ENCODE results near the gene CDH19. TPM values are rescaled to one million over a fixed set of nuclear protein-coding genes. Genes with fewer than 3 reads are reported as not detected.

Gene CDH19
- total and polyA plus RNA-seq, 10 of the 15 experiments (the other 5 are each of a cell fraction or from before 2014, with no cell fraction given), result 0.01 TPM; not detected in 9

DNA sequence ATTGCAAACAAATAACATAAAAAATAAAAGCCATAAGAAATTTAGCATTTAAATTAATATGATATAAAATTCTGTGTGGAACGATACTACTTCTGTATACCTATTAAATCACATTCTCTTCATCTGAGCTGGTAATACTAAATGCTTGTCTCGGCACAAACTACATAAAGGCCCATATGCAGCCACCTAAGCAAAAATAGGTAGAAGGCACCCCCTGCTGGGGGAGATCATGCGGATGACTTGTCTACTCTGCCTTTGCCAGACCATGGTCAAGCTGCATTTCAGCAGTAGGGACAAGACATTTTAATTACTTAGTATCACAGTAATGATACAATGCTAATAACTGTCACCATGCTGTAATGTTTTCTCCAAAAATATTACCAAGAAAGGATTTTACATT is 108.0 kb downstream of the CDH19 start:
- intact Hi-C loops (cut with micrococcal nuclease; ENCODE audit: unreplicated experiment) (loop anchor here (2.0 to 5.0 kb wide), 3 partner anchors 371 to 769 kb away; no protein-coding TSS in a partner anchor), in situ Hi-C loops (cut with MboI) (no loop called here)
- Histone ChIP-seq H3K4me3 (no peak overlapping the region), H3K27ac (ENCODE audit: control insufficient read depth, insufficient read depth) (no peak overlapping the region), H3K27me3 (replicated peaks in 1 of 2; ENCODE audit: control insufficient read depth in 2 of 2, insufficient read depth in 2 of 2, low read length in 1 of 2) (no peaks in the 10 kb centered on the region), H3K4me1 (ENCODE audit: control insufficient read depth, insufficient read depth, low read length) (no peaks in the 10 kb centered on the region), H2AFZ (ENCODE audit: control insufficient read depth, low read depth, low read length) (no peak overlapping the region), H3K9ac (ENCODE audit: control insufficient read depth, insufficient read depth, low read length) (no peak overlapping the region), H4K20me1 (ENCODE audit: control insufficient read depth, insufficient read depth) (no peaks in the 10 kb centered on the region), H3K9me3 (replicated peaks; ENCODE audit: control insufficient read depth, insufficient read depth, low read length) (no peaks in the 10 kb centered on the region), H3K4me2 (ENCODE audit: control insufficient read depth, insufficient read depth) (no peak overlapping the region), H3K79me2 (ENCODE audit: control insufficient read depth, insufficient read depth, low read length) (no peaks in the 10 kb centered on the region), H3K36me3 (ENCODE audit: control insufficient read depth in 2 of 2, insufficient read depth in 2 of 2, low read length in 1 of 2) (no peaks in the 10 kb centered on the region)
- ChIA-PET RAD21 (ENCODE audit: unreplicated experiment) (interaction anchor here (1.1 kb wide), 1 partner anchor 20 kb away, joined by 3 read pairs; no protein-coding TSS in a partner anchor), CTCF (interaction anchor here (0.7 to 1.5 kb wide), 3 partner anchors 15 to 559 kb away, joined by 3 to 6 read pairs (median 5); no protein-coding TSS in a partner anchor), POLR2A (no interaction called here), SMC1A (ENCODE audit: uncharacterized antibody, unreplicated experiment) (interaction anchor here (1.1 kb wide), 1 partner anchor 373 kb away, joined by 5 read pairs; no protein-coding TSS in a partner anchor)
- no TSS peak for BruUV-seq (replicated peaks)
- TF ChIP-seq SPI1 (IDR thresholded peaks at IDR 0.05; ENCODE audit: borderline replicate concordance, insufficient read depth, low read depth, low read length), result no peak
- TF ChIP-seq, protein P1, sequence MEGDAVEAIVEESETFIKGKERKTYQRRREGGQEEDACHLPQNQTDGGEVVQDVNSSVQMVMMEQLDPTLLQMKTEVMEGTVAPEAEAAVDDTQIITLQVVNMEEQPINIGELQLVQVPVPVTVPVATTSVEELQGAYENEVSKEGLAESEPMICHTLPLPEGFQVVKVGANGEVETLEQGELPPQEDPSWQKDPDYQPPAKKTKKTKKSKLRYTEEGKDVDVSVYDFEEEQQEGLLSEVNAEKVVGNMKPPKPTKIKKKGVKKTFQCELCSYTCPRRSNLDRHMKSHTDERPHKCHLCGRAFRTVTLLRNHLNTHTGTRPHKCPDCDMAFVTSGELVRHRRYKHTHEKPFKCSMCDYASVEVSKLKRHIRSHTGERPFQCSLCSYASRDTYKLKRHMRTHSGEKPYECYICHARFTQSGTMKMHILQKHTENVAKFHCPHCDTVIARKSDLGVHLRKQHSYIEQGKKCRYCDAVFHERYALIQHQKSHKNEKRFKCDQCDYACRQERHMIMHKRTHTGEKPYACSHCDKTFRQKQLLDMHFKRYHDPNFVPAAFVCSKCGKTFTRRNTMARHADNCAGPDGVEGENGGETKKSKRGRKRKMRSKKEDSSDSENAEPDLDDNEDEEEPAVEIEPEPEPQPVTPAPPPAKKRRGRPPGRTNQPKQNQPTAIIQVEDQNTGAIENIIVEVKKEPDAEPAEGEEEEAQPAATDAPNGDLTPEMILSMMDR (IDR thresholded peaks at IDR 0.05 in 2 of 3, conservative IDR thresholded peaks at IDR 0.05 in 1 of 3; ENCODE audit: control insufficient read depth in 2 of 3, extremely low read depth in 1 of 3, insufficient read depth in 1 of 3, low read depth in 3 of 3, low read length in 3 of 3), result peak; percentile 40 to 67 (median 51); a peak in 4 of 6 replicates
- TF ChIP-seq SMC3 (IDR thresholded peaks at IDR 0.05; ENCODE audit: borderline replicate concordance, low read length), result peak; percentile 74; the same call in 1 of the 2 replicates
- peak; percentile 60 for TF ChIP-seq RAD21 (IDR thresholded peaks at IDR 0.05; ENCODE audit: insufficient read depth, low read depth, low read length)
- FAIRE-seq (no peak), ATAC-seq (peak; percentile 95), DNase-seq (ENCODE audit: low read depth, low spot score) (no peak)
- whole genome bisulfite sequencing (ENCODE audit: insufficient coverage, insufficient replicate concordance, low lambda C conversion rate, missing lambda C conversion rate), result 29% methylated on average over 3 of the region's 3 CpGs

DNA sequence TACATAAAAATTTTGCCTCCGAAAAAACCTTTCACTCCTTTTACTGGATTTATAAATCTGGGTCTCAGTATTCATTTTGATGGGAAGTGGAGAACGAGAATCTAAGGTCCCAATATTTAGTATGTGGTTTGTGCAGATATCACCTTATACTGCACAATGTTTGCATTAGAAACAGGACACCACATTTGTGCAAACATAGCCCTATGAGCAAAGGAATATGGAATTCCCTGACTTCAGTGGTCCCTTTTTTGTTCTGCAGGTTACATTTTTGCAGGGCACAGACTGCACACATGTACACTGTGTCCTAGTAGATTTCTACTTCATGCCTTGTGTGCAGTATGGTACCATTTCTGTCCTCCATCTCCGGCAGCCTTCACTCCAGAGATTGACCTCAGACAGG is 130.0 kb downstream of the CDH19 start:
- Histone ChIP-seq H4K20me1 (ENCODE audit: control insufficient read depth, insufficient read depth) (no peaks in the 10 kb centered on the region), H2AFZ (ENCODE audit: control insufficient read depth, low read depth, low read length) (no peak overlapping the region), H3K27me3 (replicated peaks in 1 of 2; ENCODE audit: control insufficient read depth in 2 of 2, insufficient read depth in 2 of 2, low read length in 1 of 2) (no peaks in the 10 kb centered on the region), H3K9ac (ENCODE audit: control insufficient read depth, insufficient read depth, low read length) (no peak overlapping the region), H3K4me3 (no peak overlapping the region), H3K27ac (ENCODE audit: control insufficient read depth, insufficient read depth) (no peak overlapping the region), H3K79me2 (ENCODE audit: control insufficient read depth, insufficient read depth, low read length) (no peaks in the 10 kb centered on the region), H3K9me3 (replicated peaks; ENCODE audit: control insufficient read depth, insufficient read depth, low read length) (no peaks in the 10 kb centered on the region), H3K4me2 (ENCODE audit: control insufficient read depth, insufficient read depth) (no peak overlapping the region), H3K36me3 (ENCODE audit: control insufficient read depth in 2 of 2, insufficient read depth in 2 of 2, low read length in 1 of 2) (no peaks in the 10 kb centered on the region), H3K4me1 (ENCODE audit: control insufficient read depth, insufficient read depth, low read length) (no peaks in the 10 kb centered on the region)
- intact Hi-C loops (cut with micrococcal nuclease; ENCODE audit: unreplicated experiment) (no loop called here), in situ Hi-C loops (cut with MboI) (no loop called here)
- ChIA-PET SMC1A (ENCODE audit: uncharacterized antibody, unreplicated experiment) (no interaction called here), POLR2A (no interaction called here), RAD21 (ENCODE audit: unreplicated experiment) (no interaction called here), CTCF (no interaction called here)
- DNase-seq (ENCODE audit: low read depth, low spot score), result no peak
- BruUV-seq (replicated peaks), result no TSS peak
- WGBS (ENCODE audit: insufficient coverage, insufficient replicate concordance, low lambda C conversion rate, missing lambda C conversion rate), result 2% methylated on average over 3 of the region's 3 CpGs
- ATAC-seq, result no peak; the same call in 2 of the 3 replicates
- no peak for FAIRE-seq
- no peak for TF ChIP-seq SIX5 (IDR thresholded peaks at IDR 0.05; ENCODE audit: low read depth, low read length, severe bottlenecking)
- no peak for TF ChIP-seq DPF2 (IDR thresholded peaks at IDR 0.05)
- TF ChIP-seq CBFB (IDR thresholded peaks at IDR 0.05; ENCODE audit: low read depth), result no peak
- TF ChIP-seq, protein P1 (IDR thresholded peaks at IDR 0.05 in 2 of 3, conservative IDR thresholded peaks at IDR 0.05 in 1 of 3; ENCODE audit: control insufficient read depth in 2 of 3, extremely low read depth in 1 of 3, insufficient read depth in 1 of 3, low read depth in 3 of 3, low read length in 3 of 3), result no peak
- no peak for TF ChIP-seq RCOR1 (conservative IDR thresholded peaks at IDR 0.05; ENCODE audit: low read depth, low read length)
- TF ChIP-seq EGR1 (IDR thresholded peaks at IDR 0.05; ENCODE audit: borderline replicate concordance in 1 of 2, low read depth in 2 of 2, low read length in 2 of 2), result no peak
- no peak for TF ChIP-seq IKZF1 (conservative IDR thresholded peaks at IDR 0.05)
- no peak for TF ChIP-seq ZZZ3 (IDR thresholded peaks at IDR 0.05; ENCODE audit: control insufficient read depth, insufficient read length, low read depth)

All from GM12878 (cell line).